GM21723 (cell line): Measurements from ENCODE around the gene KDM8.

Experiments
- ATAC-seq: cut with Tn5 transposase; IDR thresholded peaks from one replicate; pipeline ENCODE4 v1.9.1; 2021; ENCODE audit warnings: mild to moderate bottlenecking, moderate library complexity; ENCODE audit not compliant: unreplicated experiment

The KDM8 gene

DNA sequence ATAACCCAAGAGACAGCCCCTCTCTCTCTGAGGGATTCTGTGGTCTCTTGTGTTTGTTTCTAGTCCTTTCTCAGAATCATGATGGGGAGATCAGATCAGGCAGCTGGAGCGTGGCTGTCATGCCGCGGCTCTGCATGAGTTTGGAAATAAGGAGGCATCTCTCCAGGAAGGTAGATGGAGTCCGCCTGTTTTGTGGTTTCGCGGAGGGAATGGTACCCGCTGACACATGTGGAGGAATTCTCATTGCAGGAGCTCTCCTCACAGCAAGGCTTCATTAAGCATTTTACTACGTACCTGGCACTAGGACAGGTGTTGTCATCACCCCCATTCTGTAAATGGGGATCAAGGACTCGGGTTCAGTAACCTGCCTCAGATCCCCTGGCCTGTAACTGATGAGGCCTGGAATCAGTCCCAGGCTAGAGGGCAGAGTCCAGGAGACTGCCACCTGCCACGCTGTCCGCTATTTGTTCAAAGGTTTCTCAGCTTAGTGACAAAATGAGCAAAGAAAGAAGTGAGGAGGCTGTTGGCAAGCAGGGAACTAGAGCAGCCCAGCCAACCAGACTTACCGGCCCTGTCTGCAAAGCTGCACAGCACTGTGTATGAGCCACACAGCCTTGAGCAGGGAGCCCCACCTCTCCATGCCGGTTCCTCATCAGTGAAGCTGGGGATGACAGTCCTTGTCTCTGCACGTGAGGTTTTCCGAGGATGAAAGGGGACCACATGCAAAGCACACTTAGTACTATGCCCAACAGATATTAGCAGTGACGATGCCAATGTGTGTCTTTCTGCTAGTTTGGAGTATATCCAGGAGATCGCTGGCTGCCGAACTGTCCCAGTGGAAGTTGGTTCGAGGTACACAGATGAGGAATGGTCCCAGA lies 11.0 kb downstream of the KDM8 start:
- no peak for ATAC-seq

DNA sequence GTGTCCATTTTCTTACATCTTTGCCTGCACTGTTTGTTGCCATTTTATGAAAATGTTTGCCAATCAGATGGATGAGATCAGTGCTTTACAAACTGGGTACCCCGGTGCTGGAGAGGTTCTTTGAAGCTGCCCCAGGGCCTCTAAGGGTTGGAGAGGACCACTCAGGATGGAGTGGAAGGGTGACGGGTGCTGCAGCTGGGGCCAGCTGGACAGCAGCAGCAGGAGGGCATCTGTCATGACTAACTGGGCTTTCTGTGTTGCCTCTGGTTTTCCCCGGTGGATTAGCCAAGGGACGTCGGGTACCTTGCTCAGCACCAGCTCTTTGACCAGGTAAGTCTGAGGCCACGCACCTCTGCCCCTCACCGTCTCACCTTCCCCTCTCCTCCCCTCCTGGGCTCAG lies 12.3 kb downstream of the KDM8 start:
- no peak for ATAC-seq

DNA sequence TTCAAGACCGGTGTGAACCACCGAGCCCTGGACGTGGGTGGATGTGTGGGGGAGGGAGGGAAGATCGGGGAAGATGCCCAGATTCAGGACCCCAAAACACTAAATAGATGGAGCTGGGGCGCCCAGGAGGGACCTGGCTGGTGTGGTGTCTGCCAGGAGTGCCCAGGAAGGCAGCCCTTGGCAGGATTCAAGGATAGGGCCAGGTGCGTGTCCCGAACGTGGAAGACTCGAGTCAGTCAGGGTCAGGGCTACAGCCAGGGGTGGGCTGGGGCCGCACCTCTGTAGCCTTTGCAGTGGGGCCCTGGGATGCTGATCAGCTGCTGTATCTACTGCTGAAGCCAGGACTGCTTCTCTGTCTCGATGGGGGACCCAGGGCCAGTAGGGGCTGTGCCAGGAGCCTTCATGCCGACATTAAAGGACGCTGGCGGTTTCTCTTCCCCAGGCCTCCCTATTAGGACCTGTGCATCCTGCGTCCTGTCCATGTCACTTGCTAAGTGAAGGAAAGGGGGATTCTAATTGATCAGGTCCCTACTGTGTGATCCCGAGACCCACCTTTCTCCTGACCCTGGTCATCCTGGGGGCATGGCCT lies 13.1 kb downstream of the KDM8 start:
- ATAC-seq, result no peak

DNA sequence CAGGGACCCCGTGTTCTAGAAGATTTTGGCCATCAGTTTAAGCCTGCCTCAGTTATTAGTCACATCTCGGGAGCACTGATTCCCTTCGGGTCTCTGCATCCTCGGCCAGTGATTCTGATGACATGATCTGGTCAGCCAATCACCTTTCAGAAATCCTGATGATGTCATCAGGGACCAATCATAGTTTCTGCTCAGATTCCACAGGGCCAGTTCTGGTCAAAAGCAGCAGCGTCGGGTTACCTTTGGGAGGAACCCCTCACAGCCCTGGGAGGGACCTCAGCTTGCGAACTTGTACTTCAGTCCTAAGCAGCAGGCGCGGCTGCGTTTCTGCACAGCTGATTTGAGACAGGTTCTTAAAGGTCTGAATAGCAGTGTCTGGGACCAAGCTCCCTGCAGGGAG lies 13.9 kb downstream of the KDM8 start:
- no peak for ATAC-seq

DNA sequence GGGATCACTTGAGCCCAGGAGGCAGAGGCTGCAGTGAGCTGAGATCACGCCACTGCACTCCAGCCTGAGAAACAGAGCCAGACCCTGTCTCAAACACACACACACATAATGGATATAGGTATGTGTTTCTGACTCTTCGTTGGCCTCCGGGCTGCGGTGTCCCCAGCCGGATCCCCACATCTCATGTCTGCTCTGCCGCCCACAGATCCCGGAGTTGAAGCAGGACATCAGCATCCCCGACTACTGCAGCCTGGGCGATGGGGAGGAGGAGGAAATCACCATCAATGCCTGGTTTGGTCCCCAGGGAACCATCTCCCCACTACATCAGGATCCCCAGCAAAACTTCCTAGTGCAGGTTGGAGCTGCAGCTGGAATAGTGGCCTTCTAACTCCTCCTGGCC lies 15.4 kb downstream of the KDM8 start:
- no peak for ATAC-seq

DNA sequence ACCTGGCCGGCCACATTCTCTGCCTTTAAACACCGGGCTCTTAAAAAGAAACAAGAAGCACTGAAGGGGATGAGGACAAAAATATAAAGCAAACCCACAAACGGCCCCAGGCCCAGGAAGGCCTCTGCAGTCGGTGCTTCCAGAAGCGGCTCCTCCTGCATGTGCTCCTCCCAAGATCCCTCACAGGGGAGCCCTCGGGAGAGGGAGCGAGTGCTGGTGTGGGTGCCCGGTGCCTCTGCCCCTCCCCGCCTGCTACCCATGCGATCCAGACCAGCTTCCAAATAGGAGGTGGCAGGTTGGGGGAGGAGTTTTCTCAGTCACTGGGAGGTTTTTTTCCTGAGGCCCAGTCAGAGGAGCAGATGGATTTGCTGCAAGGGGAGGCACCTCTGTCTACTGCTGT lies 15.8 kb downstream of the KDM8 start:
- ATAC-seq, result no peak

DNA sequence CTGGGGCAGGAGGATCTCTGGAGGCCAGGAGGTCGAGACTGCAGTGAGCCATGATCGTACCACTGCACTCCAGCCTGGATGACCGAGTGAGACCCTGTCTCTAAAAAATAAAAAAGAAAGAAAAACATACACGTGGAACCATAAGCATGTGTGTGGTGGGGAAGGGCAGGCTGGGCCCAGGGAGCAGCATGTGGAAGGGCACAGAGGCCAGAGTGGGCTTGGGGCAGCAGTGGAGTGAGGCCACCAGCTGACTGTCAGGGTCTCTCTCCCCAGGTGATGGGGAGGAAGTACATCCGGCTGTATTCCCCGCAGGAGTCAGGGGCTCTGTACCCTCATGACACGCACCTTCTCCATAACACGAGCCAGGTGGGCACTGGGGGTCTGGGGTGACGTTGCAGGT lies 16.8 kb downstream of the KDM8 start:
- no peak for ATAC-seq

DNA sequence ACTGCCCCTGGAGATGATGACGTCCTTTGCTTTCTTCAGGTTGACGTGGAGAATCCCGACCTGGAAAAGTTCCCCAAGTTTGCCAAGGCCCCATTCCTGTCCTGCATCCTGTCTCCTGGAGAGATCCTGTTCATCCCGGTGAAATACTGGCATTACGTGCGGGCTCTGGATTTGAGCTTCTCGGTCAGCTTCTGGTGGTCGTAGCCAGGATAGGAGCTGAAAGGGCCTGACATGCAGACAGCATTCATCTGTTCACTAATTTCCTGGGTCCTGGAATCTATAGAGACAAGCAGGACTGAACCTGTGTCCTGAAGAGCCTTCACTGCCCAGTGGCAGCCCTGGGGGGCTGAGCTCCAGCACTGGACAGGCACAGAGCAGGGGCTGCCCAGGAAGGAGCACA lies 17.2 kb downstream of the KDM8 start:
- no peak for ATAC-seq

DNA sequence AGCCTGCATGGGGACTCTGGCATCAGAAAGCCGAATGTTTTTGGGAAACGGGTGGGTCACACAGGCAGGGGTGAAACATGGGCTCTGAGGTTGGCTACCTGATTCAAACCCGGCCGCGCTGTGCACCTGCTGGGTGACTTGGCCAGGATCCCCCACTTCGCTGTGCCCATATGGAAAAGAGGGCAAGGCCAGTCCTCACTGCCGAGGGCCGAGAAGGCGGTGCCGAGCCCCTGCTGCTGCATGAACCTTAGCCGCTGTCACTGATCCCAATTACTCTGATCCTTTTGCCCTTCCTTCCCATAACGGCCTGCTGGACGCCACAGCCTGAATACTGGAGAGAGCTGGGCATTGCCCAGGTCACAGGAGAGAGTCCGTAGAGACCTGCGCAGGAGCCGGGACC lies 17.7 kb downstream of the KDM8 start:
- no peak for ATAC-seq

DNA sequence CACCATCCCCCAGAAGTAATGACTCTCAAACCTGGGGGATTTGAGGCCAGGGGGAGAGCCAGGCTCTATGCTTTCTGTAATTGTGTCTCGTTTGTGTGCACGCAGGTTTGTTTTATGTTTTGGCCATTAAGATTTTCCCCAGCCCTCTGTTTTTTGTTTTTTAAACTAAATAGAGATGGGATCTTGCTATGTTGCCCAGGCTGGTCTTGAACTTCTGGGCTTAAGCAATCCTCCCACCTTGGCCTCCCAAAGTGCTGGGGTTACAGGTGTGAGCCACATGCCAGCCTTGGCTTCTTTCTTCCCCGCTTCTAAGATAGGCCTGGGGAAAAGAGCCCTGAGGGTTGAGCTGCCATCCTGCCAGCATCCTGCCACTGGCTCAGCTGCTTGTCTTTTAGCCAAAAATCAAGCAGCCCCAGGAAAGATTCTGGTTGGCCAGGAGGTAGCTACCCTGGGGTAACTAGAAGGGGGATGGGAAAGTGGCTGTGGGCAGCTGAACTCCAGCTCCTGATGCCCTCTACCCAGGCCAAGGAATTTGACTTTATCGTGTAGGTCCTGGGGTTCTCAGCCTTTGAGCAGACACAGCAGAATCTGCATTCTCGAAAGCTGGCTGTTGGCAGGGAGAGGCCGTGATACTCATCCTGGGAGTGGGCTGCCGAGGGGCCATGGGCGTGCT lies 18.4 kb downstream of the KDM8 start:
- no peak for ATAC-seq

DNA sequence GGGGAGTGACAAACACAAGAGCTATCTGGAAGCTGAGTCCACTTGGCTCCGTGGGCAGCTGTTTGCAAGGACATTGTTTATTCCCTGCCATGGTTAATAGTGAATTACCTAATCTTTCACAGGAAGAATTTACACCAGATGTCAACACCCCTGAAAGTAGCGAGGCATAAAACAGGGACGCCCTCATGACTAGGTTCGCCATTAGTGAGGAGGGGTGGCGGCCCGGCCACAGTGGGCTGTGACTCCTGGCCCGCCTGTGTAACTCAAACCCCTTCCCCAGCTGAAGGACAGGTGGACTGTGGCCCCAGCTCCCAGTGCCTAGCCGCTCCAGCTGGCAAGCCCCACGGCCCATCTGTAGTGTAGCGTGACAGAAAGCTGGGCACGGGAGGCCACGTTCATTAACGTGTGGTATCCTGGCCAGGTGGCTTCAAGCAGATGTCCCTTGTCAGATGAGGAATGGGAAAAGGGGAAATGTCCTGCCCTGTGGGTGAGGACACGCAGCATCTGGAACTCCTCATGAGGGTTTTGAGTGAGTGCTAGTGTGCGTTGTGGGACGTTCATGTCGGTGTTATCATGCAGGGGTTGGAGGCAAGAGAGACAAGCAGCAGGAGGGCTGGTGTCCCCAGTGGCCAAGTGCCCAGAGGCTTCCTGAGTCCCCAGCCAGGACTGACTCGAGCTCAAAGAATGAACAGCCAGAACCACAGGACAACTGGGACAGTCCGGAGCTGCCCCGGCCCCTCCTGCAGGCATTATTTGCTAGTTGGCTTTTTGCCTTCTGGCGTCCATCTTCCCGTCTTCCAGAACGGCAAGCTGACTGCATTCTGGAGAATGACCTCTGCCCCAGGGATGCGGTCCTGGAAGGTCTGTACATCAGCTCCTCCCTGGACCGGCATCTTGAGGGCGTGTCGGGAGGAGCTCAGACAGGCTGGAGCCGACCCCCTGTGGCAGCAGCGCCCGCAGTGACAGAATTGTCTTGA lies 19.2 kb downstream of the KDM8 start:
- ATAC-seq, result no peak

DNA sequence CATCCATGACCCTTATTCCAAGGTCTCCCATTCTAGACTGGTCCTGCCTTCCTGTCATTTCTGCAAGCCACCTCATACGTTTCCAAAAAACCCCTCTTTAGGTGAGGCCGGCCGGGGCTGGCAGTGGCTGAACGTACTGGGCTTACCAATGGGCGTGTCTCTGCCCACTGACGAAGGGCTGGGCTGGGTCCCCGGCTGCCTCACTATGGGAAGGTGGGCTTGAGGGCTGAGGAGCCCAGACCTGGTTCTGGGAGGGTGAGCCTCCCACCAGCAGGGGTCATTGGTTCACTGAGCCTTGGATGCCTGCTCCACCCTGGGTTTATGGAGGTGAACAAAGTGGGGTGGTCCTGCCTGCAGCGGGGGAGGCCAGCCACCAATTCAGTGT lies 19.9 kb downstream of the KDM8 start:
- no peak for ATAC-seq

DNA sequence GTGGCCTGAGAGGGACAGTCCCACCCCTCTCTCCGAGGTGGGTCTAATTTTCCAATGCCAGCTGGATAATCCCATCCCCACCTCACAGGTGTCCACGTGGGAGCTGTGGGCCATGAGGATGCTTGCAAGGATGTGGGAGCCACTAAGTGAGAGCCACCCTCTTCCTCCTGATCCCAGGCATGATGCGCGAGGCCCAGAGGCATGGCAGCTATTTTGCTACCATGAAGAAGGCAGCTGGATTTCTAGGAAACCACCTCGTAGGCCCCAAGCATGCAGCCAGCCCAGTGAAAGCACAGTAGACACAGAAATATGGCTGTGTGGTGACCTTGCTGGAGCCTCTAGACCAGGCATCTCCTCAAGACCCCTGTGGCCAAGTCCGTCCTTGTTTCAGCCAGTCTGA lies 20.4 kb downstream of the KDM8 start:
- no peak for ATAC-seq

DNA sequence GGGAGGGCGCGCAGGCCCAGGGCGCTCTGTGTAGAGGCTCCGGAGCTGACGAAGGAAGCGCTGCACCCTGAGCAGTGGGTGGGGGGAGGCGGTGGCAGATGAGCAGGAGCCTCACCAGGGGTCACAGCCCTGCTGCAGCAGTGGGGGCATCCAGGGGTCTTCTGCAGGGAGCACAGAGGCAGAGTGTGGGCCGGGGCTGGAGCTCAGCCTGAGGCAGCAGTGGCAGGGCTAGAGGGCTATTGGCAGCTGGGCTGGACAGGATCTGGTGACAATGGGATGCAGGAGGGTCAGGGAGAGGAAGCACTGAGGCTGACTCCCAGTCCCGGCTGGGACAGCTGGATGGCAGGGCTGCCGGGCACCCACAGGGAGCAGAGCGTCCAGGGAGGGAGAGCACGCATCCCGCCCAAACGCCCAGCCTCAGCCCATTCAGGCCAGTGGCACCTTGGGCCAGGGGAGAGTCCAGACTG lies 21.0 kb downstream of the KDM8 start:
- no peak for ATAC-seq

DNA sequence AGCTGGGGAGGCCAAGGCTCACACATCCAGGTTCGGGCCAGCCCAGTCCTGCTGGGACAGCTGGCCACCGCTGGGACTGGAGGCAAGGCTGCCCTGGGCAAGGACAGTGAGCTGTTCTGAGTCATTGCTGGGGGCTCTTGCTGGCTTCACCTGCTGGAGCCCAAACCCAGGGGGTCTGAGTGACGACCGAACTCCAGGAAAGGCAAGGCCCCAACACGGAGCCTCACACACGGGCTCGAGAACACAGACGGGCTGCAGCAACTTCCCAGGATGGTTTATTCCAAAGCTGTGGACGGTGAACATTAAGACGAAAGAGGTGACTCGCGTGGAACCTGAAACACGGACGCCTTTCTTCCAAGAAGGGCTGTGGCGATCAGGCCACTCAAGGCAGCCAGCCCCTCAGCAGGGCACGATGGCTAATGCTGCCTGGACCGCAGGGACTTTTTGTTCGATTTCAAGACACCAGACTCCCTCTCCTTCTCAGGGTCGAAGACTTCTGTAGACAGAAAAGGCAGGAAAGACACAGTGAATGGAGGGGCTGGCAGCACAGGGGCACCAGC lies 21.5 kb downstream of the KDM8 start:
- no peak for ATAC-seq

DNA sequence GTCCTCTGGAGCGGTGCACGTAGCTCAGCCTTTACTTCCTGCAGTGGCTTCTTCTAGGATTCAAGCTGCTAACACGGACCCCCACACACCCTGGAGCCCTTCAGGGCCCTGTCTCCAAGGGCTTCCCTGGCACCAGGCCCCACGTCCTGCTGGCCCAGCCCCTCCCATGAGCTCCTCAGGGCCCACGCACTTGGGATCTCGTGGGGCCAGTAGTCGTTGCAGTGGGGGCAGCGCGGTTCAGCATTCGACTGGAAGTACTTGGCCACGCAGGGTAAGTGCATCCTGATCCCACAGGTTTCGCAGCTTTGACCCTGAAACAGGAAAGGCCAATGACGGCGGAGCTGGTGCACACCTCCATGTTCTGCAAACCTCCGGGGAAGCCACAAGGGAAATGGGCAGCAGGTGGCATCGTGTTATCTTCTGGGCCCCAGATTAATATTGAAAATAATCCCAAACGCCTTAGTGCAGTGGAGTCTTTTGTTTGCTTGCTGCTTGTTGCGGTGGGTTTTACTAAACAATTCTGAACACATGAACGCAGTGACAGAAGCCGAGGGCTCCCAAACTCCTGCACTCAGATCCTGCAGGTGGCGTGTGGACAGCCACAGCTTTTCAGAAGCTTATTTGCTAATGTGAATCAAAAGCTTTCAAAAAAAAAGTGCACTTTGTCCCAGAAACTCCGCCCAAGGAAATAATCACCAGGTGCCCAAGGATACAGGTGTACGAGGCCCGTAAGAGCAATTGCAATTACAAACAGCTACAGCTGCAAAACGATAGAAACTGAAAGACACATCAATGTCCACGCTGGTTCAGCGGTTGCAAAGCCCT lies 22.4 kb downstream of the KDM8 start:
- no peak for ATAC-seq

DNA sequence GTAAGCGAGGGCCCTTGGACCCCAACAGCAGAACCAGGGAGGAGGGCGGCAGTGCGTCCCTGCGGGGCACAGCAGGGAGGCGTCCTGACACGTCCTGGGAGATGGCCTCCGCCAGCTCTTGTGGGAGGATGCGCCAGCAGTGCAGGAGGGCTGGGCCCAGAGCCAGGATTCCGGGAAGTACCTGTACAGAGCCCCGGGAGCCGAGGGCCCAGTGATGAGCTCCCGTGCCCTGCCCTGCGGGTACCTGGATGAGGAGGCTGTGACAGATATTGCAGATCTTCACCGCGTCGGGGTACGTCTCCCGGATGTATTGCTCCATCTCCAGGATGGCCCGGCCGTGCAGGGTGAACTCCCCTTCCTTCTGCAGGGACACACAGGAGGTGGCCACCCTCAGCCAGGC lies 23.1 kb downstream of the KDM8 start:
- no peak for ATAC-seq

DNA sequence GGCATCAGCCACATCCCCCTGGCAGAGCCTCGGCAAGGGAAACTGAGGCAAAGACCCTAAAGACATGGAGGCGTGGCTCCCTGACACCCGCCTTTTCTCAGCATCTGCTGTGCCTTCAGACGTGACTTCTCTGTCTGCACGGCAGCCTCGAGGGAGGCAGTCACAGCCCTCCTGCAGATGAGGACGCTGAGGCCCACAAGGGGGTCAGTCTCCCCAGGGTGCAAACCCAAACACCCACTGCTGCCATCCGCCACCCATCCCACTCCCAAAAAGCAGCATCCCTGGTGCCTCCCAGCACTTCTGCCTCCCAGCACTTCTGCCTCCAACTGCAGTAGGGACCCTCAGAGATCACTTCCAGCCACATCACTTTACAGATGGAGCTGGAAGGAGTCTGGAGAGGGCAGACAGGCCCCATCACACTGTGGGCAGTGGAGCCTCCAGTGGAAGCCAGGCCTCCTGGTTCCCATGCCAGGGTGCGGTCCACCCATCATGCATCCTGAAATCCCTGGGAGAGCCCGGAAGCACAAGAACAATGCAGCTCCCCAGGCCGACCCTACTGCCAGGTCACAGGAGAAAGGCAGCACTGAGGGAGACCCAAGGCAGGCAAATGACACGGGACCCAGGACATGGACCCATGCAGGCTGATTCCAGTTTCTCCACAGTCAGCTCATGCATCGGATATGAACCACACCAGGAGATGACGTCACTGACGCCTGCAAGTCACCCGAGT lies 23.8 kb downstream of the KDM8 start:
- no peak for ATAC-seq

DNA sequence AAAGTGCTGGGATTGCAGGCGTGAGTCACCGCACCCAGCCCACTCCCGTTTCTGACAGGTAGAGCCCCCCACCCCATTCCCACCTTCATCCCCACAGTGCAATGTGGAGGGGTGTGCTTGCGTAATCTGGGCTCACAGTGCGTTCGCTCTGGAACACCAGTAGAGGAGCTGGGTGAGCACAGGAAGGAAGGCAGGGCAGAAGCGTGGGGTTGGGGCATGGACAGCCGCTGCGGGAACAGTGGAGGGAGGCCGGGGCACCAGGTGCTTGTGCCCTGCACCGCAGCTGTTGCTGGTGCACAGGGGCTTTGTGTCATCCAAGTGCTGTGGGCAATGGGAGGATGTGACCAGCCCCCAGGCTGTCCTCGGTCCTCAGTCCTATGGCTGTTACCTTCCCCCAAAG lies 24.7 kb downstream of the KDM8 start:
- ATAC-seq, result no peak
